Activated CD8-positive, alpha-beta memory T cell treated with anti-CD3 and anti-CD28 coated beads for 36 hours (primary cell): ENCODE measurements around the gene NSFL1C. TPM values are rescaled to one million over a fixed set of nuclear protein-coding genes. Genes with fewer than 3 reads are reported as not detected.

Source experiments
- CTCF ChIA-PET: fragments of 350-600 bp; sonication (Branson Sonifier 250); formaldehyde crosslinking; loops from one replicate; lab custom pipeline; 2021; ENCODE audit warnings: antibody characterized with exemption; lab: Charles Lee
- POLR2A ChIA-PET: fragments of 350-600 bp; sonication (Branson Sonifier 250); formaldehyde crosslinking; loops from one replicate; lab custom pipeline; 2021; ENCODE audit warnings: antibody characterized with exemption; lab: Charles Lee
- total RNA-seq, 2 experiments: library from RNA; stranded (reverse); gene quantifications; one replicate each; pipeline ENCODE4 v1.2.3, GENCODE V29; 2021

The NSFL1C gene
- total RNA-seq, 2 experiments from 2014 or later: 89.5 to 91.3 TPM

GRCh38 chr20:1467355-1468116 is 887 bp upstream of the NSFL1C start:
- POLR2A ChIA-PET: interaction anchor here (0.6 kb wide), 1 partner anchor 91 kb away, joined by 3 read pairs; no protein-coding TSS in a partner anchor
- CTCF ChIA-PET: interaction anchor here (0.5 to 2.5 kb wide), 11 partner anchors 8 to 1666 kb away, joined by 3 to 10 read pairs (median 4); partner anchors contain the start of gene SNPH

- POLR2A ChIA-PET: no interaction called here
- CTCF ChIA-PET: interaction anchor here (0.5 to 2.5 kb wide), 11 partner anchors 8 to 1666 kb away, joined by 3 to 10 read pairs (median 5); no protein-coding TSS in a partner anchor
These were observed 369 bp upstream of the NSFL1C start for GRCh38 chr20:1467082-1467354.

GRCh38 chr20:1465470-1466210 is 1.0 kb downstream of the NSFL1C start:
- CTCF ChIA-PET: interaction anchor here (0.8 to 2.5 kb wide), 8 partner anchors 10 to 253 kb away, joined by 3 to 10 read pairs (median 4); no protein-coding TSS in a partner anchor
- POLR2A ChIA-PET: no interaction called here

- CTCF ChIA-PET: no interaction called here
- POLR2A ChIA-PET: no interaction called here
These were observed 2.6 kb downstream of the NSFL1C start for GRCh38 chr20:1463971-1464570.

- ChIA-PET POLR2A (no interaction called here), CTCF (interaction anchor here (1.4 kb wide), 1 partner anchor 25 kb away, joined by 3 read pairs; no protein-coding TSS in a partner anchor)
These were observed 3.8 kb downstream of the NSFL1C start for GRCh38 chr20:1462834-1463233.

- ChIA-PET POLR2A (no interaction called here), CTCF (interaction anchor here (1.4 kb wide), 1 partner anchor 24 kb away, joined by 3 read pairs; no protein-coding TSS in a partner anchor)
These were observed 4.6 kb downstream of the NSFL1C start for GRCh38 chr20:1462001-1462400.

DNA sequence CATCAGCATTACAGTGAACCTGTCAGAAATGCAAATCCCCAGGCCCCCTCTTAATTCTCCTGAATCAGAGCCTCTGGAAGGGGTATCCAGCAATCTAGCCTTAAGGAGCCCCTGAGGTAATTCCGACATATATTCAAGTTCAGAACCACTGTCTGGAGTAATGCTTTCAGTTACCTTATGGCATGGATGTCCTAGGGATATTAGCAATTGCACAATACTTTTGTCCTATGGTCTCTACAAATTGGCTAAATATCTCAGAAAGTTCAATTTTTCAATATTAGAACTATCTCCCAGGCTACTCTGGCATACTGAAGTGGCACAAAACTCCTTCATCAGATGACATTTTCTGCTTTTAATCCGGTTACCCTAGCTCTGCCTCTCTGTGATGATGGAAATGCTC is 6.4 kb downstream of the NSFL1C start:
- ChIA-PET POLR2A (no interaction called here), CTCF (interaction anchor here (1.2 kb wide), 1 partner anchor 13 kb away, joined by 3 read pairs; no protein-coding TSS in a partner anchor)

DNA sequence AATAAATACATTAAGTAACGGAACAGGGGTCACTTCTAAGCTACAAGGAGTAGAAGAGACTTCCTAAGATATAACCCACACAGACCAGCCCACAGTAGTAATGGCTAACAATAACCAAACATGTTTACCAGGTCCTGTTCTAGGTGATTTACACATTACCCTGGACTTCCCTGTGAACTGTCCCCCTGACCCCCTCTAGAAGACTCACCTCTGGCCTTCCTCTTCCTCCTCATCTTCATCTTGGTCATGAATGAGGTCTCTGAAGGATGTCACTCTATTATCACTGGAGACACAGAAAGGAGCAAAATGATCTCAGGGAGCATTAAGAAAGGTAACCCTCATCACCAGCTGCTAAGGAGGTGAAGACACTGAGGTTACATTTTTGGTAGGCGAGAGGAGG is 8.7 kb downstream of the NSFL1C start:
- ChIA-PET CTCF (no interaction called here), POLR2A (no interaction called here)

GRCh38 chr20:1456300-1456699 is 10.3 kb downstream of the NSFL1C start:
- POLR2A ChIA-PET: no interaction called here
- CTCF ChIA-PET: interaction anchor here (0.6 to 0.9 kb wide), 2 partner anchors 10 to 642 kb away, joined by 3 to 5 read pairs; partner anchors contain the start of gene NSFL1C

- ChIA-PET POLR2A (no interaction called here), CTCF (interaction anchor here (1.0 to 1.2 kb wide), 2 partner anchors 14 to 16 kb away, joined by 5 read pairs; no protein-coding TSS in a partner anchor)
These were observed 15.6 kb downstream of the NSFL1C start for GRCh38 chr20:1450926-1451491.

GRCh38 chr20:1449370-1449769 is 17.3 kb downstream of the NSFL1C start:
- ChIA-PET POLR2A (no interaction called here), CTCF (interaction anchor here (1.9 kb wide), 1 partner anchor 136 kb away, joined by 7 read pairs; no protein-coding TSS in a partner anchor)

- CTCF ChIA-PET: interaction anchor here (0.9 to 1.9 kb wide), 4 partner anchors 9 to 135 kb away, joined by 3 to 7 read pairs (median 5); partner anchors contain the start of gene NSFL1C
- POLR2A ChIA-PET: no interaction called here
These were observed 18.5 kb downstream of the NSFL1C start for GRCh38 chr20:1448081-1448620.

GRCh38 chr20:1446536-1446935 is 20.1 kb downstream of the NSFL1C start:
- POLR2A ChIA-PET: no interaction called here
- CTCF ChIA-PET: no interaction called here

DNA sequence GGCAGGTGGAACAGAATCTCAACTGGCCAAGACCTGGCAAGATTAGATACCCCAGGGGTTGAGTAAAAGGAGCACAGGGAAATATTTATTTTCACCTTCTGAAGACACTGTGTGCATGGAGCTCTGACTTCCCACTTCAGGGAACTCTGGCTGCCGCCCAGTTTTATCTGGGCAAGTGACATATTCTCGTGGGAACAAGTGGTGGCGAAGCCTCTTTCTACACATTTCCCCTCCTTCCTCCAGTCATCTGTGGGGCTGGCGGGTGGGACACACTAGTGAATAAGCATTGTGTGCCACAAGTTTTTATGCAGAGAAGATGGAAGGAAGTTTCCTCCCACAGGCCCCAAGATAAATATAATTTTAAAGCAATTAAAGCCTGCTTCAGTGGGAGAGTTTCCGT is 23.6 kb downstream of the NSFL1C start:
- CTCF ChIA-PET: interaction anchor here (1.3 kb wide), 1 partner anchor 16 kb away, joined by 4 read pairs; no protein-coding TSS in a partner anchor
- POLR2A ChIA-PET: no interaction called here

DNA sequence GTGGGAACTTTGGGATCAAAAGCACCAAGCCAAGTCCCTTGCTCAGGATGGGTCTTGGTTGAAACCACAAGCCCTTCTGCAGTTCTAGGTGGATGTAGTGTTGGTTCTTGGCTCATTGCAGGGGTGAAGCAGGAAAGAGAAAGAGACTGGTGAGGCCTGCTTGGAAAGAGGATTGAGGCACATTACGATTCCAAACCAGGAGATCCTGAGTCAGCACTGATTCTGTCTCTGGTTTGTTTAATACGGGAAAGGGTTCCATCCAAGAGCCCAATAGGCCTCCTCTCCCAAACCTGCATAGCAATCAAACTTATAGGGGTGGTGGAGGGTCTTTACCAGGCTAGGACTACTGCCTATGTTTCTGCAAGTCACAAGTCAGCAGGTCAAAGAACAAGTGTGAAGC is 24.3 kb downstream of the NSFL1C start:
- POLR2A ChIA-PET: no interaction called here
- CTCF ChIA-PET: no interaction called here

GRCh38 chr20:1441133-1441532 is 25.5 kb downstream of the NSFL1C start:
- ChIA-PET POLR2A (no interaction called here), CTCF (no interaction called here)

- CTCF ChIA-PET: interaction anchor here (0.7 to 0.8 kb wide), 3 partner anchors 86 to 127 kb away, joined by 3 read pairs; no protein-coding TSS in a partner anchor
- POLR2A ChIA-PET: no interaction called here
These were observed 26.6 kb downstream of the NSFL1C start for GRCh38 chr20:1440024-1440423.

GRCh38 chr20:1438361-1438760 is 28.3 kb downstream of the NSFL1C start:
- POLR2A ChIA-PET: interaction anchor here (0.6 kb wide), 1 partner anchor 113 kb away, joined by 5 read pairs; no protein-coding TSS in a partner anchor
- CTCF ChIA-PET: interaction anchor here (0.7 to 3.8 kb wide), 7 partner anchors 10 to 339 kb away, joined by 3 to 26 read pairs (median 3); no protein-coding TSS in a partner anchor
